ENCODE measurements around the gene MRPL42.
"Not testable (repeated sequence)": the region's sequence is repeated elsewhere in the genome, so short reads cannot be mapped to it uniquely, and the experiment has no call there.

MRPL42 gene

DNA sequence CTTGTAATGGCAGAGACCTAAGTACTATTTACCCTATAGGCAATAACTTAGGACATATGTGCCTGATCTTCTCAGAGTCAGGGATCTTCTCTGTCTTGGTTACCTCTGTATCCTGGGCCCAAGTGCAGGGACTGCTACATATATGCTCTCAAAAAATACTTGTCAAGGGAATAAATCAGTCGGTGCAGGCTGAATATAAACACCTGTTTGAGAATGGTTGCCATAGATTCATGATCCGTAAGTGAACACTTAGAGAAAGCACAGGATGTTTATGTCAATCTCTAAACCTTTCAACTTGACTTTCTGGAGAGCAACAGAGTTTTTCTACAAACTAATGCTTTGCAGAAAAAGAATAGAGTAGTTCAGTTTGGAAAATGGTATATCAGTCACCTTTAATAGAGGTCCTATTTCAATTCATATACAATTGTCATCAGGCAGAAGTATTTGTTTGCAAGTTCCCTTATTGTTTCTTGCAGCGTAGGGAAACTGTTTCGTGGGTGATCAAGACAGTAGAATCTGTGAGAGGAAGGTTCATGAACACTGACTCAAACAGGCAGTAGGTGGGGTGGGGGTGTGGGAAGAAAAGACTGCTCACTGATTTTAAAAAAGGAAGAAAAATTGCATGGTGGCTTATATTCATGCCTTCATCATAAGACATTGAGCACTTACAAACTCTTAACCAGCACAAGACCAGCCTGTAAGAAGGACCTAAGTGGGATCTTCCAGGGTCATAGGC lies 19.6 kb upstream of the MRPL42 start:
- no peak for DNase-seq

DNA sequence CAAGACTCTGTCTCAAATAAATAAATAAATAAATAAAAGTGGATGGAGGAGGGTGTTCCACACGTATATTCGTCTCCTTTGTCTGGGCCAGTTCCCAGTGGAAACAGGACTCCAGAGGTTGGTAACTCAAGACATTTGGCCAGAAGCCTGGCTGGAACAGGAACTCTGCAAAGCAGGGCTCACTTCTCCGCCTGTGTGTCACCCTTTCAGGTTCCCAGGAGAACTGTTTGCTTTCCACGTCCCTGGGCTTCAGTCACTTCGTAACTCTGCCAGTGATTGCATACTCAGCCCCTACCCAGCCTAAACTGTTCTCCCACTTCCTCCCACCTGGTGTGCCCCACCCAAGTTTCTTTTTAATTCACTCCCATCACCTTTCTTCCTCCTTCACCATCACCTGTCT lies 18.5 kb upstream of the MRPL42 start:
- no peak for DNase-seq

DNA sequence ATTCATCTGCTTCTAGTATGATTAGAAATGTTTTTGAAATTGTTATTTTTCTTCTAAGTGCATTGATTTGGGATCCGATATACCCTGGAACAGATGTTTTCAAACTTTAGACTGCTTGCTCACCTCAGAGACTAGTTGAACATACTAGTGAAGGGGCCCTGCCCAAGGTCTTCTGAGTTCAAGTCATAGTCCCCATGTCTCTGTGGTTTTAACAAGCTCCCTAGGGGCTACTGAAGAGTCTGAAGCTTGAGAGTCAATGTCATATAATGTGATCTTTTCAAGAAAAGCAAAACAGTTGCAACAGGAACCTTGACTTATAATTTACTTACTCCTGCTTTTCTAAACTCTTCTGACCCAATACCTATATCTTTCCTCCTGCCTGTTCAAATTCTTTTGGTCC lies 18.0 kb upstream of the MRPL42 start:
- DNase-seq = no peak

DNA sequence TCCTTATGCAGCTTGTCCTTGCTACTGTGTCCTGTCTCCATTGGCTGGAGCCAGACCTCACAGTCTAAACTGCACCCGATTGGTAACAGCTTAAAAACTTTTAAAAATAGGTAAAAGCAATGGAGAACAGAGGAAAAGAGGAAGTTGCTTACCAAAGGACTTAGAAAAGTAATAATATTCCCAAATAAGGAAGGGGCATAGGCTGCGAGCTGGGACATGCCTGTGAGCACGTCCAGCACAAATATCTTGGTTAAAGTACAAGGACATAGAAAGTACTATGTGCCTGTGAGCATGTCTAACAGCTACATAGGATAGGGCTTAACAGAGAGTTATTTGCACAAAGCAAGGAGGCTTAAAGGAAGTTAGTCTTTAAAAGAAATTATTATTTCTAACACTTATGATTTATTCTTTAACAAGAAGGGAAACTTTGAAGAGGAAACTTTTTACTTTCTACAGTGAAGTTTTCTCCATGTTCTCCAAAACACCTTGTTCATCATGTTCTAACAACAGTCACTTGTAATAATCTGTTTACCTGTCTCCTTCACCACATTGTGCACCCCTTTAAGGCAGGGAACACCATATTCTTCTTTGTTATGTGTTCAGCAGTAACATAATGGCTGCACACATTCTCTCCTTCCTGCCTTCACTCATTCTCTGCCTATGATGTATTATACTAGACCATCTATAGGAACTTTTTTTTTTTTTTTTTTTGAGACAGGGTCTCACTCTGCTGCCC lies 15.7 kb upstream of the MRPL42 start:
- DNase-seq = no peak

DNA sequence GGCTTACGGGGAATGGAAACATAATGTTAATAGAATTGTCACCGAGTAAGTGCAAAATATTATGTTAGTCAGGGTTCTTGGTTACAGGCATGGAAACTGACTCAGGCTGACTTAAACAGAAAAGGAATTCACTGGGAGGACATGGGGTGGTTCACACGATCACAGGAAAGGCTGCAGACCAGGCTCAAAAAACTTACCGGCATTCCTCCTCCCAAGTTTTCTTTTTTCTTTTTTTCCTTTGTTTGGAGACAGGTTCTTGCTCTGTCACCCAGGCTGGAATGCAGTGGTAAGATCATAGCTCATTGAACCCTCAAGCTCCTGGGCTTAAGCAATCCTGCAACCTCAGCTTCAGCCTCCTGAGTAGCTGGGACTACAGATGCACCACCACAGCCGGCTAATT lies 13.7 kb upstream of the MRPL42 start:
- no peak for DNase-seq

DNA sequence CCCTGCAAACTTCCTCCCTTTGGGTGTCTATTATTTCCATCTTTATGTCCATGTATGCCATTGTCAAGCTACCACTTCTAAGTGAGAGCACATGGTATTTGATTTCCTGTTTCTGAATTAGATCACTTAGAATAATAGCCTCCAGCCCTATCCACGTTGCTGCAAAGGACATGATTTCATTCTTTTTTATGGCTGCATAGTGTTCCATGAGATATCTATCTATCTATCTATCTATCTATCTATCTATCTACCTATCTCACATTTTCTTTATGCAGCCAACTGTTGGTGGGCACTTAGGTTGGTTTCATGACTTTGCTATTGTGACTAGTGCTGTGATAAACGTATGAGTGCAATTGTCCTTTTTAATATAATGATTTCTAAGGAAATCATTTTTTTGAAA lies 11.2 kb upstream of the MRPL42 start:
- no peak for DNase-seq

DNA sequence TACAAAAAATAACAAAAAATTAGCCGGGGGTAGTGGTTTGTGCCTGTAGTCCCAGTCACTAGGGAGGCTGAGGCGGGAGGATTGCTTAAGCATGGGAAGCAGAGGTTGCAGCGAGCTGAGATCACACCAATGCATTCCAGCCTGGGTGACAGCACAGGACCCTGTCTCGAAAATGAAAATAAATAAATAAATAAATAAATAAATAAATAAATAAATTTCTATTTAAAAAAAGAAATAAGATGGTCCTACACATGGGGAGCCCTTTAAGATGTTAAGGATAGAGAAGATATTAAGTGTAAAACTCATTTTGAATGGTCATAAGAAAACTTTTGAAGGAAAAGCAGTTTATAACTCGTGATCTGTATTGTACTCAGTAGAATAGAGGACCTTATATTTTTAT lies 8.2 kb upstream of the MRPL42 start:
- DNase-seq = no peak

DNA sequence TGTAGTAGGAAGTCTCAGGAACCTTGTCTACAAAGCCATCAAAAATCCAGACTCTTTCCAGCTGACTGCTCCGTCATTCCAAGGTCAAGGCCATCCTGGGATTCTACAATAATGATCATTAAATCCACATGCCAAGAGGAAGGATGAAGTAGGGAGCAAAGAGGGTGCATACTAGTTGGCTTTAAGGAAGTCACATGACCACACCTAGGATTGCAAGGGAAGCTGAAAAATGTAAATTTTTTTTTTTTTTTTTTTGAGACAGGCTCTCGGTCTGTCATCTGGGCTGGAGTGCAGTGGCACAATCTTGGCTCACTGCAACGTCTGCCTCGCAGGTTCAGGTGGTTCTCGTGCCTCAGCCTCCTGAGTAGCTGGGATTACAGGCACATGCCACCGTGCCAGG lies 7.3 kb upstream of the MRPL42 start:
- no peak for DNase-seq

DNA sequence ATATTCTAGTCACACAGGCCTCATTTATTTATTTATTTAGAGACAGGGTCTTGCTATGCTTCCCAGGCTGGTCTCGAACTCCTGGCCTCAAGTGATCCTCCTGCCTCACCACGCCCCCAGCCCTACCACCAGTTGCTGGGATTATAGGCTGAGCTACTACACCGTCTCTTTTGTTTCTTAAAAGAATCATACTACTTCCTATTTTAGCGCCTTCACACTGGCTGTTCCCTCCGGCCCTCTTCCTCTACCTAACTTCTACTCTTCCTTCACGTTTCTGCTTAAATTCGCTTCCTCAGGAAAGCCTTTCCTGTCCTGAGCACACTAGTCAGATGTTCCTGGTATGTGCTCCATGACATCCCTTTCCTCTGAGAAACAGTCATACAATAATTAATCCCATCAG lies 6.4 kb upstream of the MRPL42 start:
- DNase-seq = no peak

DNA sequence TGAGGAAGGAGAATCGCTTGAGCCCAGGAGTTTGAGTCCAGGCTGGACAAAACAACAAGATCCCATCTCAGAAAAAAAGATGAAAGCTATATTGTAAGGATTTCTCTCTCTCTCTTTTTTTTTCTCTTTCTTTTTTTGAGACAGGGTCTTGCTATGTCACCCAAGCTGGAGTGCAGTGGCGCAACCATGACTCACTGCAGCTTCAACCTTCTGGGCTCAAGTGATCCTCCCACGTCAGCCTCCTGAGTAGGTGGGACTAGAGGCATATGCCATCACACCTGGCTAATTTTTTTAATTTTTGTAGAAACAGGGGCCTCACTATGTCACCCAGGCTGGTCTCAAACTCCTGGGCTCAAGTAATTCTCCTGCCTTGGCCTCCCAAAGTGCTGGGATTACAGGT lies 5.8 kb upstream of the MRPL42 start:
- no peak for DNase-seq

DNA sequence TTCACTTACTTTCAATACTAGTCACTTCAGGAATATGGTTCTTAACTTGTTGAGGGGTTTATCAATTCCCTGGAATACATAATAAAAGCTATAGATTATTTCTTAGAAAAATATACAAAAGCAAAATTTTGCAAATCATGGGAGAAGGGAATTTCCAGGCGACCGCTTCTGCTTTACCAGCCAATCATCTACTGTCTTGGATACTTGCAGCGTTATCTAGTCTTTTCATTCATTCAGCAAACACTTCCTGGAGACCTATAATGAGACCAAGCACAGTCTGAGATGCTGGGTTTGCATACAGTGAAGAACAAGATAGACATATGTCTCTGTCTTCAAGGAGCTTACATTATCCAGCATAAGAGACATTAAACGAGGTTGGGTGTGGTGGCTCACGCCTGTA lies 1.5 kb upstream of the MRPL42 start:
- no peak for DNase-seq

DNA sequence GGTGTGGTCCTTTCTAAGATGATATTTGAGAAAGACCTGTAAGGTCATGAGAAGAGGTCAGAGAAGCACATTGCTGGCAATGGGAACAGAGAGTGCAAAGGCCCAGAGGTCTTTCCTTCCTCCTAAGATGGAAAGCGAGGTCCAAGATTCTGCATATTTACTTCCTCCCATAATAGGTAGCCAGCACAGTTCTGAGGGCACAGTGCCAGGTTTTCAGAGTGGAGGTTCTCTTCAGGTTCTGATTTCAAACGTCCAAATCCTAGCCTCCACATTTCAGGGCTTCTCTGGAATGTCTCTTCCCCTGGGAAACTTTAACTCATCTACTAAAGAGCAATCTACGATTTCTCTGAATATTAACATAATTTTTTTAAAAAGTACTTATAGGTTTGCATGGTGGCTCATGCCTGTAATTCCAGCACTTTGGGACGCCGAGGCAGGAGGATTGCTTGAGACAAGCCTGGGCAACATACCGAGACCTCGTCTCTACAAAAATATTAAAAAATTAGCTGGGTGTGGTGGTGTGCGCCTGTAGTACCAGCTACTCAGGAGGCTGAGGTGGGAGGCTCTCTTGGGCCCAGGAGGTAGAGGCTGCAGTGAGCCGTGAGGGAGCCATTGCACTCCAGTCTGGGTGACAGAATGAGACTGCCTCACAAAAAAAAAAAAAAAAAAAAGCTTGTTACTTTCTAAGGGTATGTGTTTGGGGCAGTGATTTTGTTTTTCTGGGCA lies 526 bp upstream of the MRPL42 start:
- DNase-seq = no peak

DNA sequence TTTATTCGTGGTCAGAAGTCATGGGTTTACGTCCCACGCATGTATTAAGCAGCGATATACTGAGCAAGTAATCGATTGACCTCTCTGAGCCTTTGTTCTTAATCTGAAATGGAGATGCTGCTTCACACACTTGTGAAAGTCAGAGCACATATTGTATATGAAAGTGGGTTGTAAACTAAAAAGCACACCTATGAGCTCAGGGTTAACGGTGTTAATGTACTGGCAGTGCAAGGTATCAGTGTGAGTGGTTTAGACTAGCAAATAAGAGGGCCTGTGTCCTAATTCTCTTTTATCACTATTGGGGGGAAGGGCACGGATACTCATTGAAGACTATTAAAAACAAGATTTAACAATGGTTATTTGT lies 676 bp downstream of the MRPL42 start:
- peak; percentile 37 for DNase-seq

DNA sequence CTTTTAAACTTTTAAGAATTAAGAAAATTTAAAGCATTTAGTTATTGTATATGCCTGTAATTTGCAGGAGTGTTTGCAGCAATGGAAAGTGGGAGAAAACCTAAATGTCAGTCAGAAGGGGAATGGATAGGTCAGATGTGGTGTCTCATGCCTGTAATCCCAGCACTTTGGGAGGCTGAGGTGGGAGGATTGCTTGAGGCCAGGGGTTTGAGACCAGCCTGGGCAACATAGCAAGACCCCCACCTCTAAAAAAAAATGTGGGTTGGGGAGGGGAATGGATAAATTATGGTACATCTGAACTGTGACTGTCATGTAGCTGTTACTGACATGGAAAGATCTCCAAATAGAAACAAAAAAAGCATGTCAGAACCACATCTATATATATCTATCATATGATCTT lies 2.1 kb downstream of the MRPL42 start:
- DNase-seq = no peak

DNA sequence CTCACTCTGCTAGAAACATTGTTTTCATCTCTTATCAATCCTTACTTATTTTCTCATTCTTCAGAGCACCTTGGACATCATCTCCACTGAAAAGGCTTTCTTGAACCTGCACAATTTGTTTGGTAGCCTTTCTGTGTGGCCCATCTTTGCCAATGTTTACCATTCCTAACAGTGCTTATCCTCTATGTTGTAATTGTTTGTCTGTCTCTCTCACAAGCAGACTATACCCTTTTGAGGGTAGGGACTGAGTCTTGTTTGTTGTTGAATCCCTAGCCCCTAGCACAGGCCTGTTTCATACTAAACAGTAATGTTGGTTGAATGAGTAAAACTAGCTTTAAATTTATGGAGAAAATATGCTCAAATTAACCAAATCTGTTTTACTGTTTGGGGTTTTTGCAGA lies 9.2 kb downstream of the MRPL42 start:
- no peak for DNase-seq

DNA sequence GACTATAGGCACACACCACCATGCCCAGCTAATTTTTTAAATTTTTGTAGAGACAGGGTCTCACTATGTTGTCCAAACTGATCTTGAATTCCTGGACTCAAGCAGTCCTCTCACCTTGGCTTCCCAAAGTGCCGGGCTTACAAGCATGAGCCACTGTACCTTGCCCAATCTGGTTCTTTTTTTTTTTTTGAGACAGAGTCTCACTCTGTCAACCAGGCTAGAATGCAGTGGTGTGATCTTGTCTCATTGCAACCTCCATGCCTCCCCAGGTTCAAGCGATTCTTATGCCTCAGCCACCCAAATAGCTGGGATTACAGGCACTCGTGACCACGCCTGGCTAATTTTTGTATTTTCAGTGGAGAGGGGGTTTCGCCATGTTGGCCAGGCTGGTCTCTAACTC lies 15.4 kb downstream of the MRPL42 start:
- no peak for DNase-seq

DNA sequence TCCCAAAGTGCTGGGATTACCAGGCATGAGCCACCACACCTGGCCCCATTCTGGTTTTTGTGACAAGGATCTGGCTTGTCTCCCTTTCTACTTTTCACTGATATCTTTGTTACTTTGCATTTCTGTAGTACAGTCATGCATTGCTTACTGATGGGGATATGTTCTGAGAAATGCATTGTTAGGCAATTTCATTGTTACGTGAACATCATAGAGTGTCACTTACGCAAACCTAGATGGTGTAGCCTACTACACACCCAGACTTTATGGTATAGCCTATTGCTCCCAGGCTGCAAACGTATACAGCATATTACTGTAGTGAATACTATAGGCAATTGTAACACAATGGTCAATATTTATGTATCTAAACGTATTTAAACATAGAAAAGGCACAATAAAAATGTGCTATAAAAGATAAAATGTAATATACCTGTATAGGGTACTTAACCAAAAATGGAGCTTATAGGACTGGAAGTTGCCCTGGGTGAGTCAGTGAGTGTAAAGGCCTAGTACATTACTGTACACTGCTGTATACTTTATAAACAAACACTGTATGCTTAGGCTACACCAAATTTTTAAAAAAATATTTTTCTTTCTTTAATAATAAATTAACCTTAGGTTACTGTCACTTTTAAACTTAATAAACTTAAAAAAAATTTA lies 16.0 kb downstream of the MRPL42 start:
- no peak for DNase-seq

DNA sequence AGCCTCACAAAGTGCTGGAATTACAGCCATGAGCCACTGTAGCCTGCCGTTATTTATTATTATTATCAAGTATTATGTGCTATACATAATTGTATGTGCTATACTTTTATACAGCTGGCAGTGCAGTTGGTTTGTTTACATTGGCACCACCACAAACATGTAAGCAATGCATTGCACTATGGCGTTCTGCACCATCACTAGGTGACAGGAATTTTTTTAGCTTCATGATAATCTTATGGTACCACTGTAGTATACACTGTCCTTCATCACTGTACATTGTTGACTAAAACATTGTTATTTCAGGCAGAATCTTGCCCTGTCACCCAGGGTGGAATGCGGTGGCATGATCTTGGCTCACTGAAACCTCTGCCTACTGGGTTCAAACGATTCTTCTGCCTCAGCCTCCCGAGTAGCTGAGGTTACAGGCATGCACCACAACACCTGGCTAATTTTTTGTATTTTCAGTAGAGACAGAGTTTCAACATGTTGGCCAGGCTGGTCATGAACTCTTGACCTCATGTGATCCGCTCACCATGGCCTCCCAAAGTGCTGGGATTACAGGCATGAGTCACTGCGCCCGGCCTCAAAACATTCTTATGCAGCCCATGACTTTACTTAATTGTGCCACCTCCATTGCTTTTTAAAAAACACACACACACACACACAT lies 17.1 kb downstream of the MRPL42 start:
- DNase-seq = no peak

DNA sequence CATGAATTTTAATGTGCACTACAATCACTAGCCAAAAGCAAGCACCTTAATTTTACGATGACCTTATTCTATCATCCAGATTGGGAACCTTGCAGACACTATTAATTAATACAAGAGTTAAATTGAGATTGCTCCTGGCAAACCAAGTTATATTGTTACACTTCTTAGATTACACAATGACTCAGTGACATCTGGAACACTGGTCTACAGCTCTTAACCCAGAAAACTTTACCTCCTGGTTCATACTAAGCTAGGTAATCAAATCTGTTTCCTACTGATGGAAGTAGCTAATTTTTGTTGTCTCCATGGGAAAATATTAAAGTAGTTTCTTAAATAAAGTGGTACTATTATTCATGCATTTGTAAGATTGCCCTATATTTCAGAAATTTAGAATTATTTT lies 25.5 kb downstream of the MRPL42 start:
- not testable (repeated sequence) for DNase-seq

DNA sequence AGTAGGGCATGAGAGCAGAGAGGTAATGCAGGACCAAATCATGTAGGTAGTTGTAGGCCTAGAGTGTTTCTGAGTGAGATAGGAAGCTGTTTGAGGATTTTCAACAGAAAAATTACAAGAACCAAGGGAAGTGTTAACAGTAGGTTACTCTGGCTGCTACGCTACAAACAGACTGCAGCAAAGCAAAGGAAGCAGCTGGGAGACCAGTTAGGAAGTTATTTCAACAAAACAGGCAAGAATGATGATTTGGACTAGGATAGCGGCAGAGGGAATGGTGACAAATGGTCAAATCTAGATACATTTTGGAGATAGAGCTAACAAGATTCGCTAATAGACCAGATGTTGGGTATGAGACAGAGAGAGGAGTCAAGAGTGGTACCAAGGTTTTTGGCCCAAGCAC lies 26.8 kb downstream of the MRPL42 start:
- no peak for DNase-seq

DNA sequence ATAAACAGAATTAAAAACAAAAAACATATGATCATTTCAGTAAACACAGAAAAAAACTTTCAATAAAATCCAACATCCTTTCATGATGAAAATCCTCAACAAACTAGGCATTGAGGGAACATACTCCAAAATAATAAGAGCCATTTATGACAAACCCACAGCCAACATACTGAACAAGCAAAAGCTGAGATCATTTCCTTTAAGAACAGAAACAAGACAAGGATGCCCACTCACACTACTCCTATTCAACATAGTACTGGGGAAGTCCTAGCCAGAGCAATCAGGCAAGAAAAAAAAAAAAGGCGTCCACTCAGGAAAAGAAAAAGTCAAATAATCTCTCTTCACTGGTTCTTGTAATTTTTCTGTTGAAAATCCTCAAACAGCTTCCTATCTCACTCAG lies 30.1 kb downstream of the MRPL42 start:
- no peak for DNase-seq

DNA sequence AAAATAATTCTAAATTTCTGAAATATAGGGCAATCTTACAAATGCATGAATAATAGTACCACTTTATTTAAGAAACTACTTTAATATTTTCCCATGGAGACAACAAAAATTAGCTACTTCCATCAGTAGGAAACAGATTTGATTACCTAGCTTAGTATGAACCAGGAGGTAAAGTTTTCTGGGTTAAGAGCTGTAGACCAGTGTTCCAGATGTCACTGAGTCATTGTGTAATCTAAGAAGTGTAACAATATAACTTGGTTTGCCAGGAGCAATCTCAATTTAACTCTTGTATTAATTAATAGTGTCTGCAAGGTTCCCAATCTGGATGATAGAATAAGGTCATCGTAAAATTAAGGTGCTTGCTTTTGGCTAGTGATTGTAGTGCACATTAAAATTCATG lies 31.5 kb downstream of the MRPL42 start:
- DNase-seq = not testable (repeated sequence)

DNA sequence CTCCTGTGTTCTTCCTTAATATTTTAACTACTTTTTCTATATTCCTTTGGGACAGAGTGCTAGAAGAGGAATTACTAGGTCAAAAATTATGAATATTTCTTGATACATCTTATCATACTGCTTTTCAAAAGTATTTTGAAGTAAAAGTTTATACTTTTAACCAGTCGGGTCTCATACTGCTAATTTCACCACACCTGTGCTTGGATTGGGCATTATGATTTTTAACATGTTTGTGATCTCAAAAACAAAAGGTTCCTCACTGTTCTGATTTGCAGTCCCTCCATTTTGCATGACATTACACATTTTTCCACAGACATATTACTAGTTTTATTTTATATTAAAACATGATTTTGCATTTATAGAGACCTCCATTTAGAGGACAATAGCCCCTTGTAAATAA lies 32.9 kb downstream of the MRPL42 start:
- no peak for DNase-seq

Data from NCI-H2227 treated with DMSO at 0.1 percent for 48 hours (cell line).